ENCODE results near the gene GALNT17.

Gene GALNT17

GRCh38 chr7:71285571-71286145 lies 153.7 kb downstream of the GALNT17 start:
- no peak overlapping the region for H3K4me3 ChIP-seq (replicated peaks; ENCODE audit: low read depth, low read length)
- DNase-seq (ENCODE audit: extremely low read depth, low read depth): no peak
- TF ChIP-seq, protein P1, sequence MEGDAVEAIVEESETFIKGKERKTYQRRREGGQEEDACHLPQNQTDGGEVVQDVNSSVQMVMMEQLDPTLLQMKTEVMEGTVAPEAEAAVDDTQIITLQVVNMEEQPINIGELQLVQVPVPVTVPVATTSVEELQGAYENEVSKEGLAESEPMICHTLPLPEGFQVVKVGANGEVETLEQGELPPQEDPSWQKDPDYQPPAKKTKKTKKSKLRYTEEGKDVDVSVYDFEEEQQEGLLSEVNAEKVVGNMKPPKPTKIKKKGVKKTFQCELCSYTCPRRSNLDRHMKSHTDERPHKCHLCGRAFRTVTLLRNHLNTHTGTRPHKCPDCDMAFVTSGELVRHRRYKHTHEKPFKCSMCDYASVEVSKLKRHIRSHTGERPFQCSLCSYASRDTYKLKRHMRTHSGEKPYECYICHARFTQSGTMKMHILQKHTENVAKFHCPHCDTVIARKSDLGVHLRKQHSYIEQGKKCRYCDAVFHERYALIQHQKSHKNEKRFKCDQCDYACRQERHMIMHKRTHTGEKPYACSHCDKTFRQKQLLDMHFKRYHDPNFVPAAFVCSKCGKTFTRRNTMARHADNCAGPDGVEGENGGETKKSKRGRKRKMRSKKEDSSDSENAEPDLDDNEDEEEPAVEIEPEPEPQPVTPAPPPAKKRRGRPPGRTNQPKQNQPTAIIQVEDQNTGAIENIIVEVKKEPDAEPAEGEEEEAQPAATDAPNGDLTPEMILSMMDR (IDR thresholded peaks at IDR 0.05; ENCODE audit: low read depth, low read length, missing control alignments): no peak

GRCh38 chr7:71286336-71286735 lies 154.4 kb downstream of the GALNT17 start:
- no peak for DNase-seq (ENCODE audit: extremely low read depth, low read depth)
- H3K4me3 ChIP-seq (replicated peaks; ENCODE audit: low read depth, low read length): no peak overlapping the region
- TF ChIP-seq, protein P1 (IDR thresholded peaks at IDR 0.05; ENCODE audit: low read depth, low read length, missing control alignments): no peak

GRCh38 chr7:71286924-71287323 lies 155.0 kb downstream of the GALNT17 start:
- TF ChIP-seq, protein P1 (IDR thresholded peaks at IDR 0.05; ENCODE audit: low read depth, low read length, missing control alignments): no peak
- no peak for DNase-seq (ENCODE audit: extremely low read depth, low read depth)
- H3K4me3 ChIP-seq (replicated peaks; ENCODE audit: low read depth, low read length): no peak overlapping the region

- TF ChIP-seq, protein P1 (IDR thresholded peaks at IDR 0.05; ENCODE audit: low read depth, low read length, missing control alignments): no peak
Observed at GRCh38 chr7:71290452-71290851, 158.5 kb downstream of the GALNT17 start.

DNA sequence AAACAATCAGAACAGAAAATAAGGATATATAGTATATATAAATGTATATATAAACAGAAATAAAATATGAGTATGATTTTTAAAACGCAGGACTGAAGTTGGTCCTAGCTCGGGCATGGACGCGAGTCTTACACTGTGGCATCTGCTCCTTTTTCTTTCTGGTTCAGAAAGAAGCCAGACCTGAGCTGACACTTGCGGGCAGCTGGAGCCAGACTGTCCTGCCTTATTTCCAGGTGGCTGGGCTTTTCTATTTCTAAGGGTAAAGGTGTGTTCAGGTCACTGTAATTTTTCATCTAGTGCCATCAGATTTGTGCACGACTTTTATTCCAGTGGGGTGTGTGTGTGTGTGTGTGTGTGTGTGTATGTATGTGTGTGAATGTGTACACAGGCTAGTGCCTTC lies 166.4 kb downstream of the GALNT17 start:
- TF ChIP-seq, protein P1 (IDR thresholded peaks at IDR 0.05; ENCODE audit: low read depth, low read length, missing control alignments): no peak
- H3K4me3 ChIP-seq (replicated peaks; ENCODE audit: low read depth, low read length): no peak overlapping the region
- no peak for DNase-seq (ENCODE audit: extremely low read depth, low read depth)

More at GRCh38 chr7:71290452-71290851, 158.5 kb downstream of the GALNT17 start:
- H3K4me3 ChIP-seq (replicated peaks; ENCODE audit: low read depth, low read length): no peak overlapping the region
- no peak for DNase-seq (ENCODE audit: extremely low read depth, low read depth)

DNA sequence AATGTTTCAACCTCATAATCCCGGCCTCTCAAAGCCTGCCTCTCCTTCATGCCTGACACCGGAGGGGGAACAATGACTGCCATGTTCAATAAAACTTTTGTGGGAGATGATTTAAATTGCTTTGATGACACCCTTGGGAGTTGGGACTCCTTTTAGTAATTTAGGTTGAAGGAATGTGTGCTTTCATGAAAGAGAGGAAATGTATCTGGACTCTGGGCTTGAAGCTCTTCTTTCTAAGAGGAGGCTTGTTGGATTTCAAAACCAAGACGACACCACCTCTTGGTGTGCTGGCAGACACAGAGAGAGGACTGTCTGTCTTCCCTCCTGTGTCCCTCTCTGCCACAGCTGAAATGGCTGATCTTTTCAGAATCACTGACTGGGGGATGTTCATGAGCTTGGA lies 168.1 kb downstream of the GALNT17 start:
- TF ChIP-seq, protein P1 (IDR thresholded peaks at IDR 0.05; ENCODE audit: low read depth, low read length, missing control alignments): no peak
- H3K4me3 ChIP-seq (replicated peaks; ENCODE audit: low read depth, low read length): no peak overlapping the region
- DNase-seq (ENCODE audit: extremely low read depth, low read depth): no peak

DNA sequence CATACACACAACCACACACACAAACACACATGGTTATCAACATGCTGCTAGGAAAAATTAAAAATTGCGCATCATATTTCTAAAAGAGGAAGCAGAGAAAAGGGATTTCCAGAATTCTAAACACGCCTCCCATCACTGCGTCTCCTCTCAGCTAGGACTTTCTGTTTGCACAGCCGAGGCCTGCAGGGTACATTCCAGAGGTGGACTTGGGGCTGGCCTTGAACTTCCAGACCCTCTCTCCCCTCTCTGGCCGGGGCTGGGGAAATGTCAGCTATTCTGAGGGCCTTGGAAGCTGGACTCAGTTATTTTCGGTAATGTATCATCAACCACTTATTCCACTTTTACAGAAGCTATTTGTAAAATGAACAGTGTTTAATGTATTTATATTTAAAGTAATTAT lies 168.7 kb downstream of the GALNT17 start:
- TF ChIP-seq, protein P1 (IDR thresholded peaks at IDR 0.05; ENCODE audit: low read depth, low read length, missing control alignments): no peak
- H3K4me3 ChIP-seq (replicated peaks; ENCODE audit: low read depth, low read length): no peak overlapping the region
- no peak for DNase-seq (ENCODE audit: extremely low read depth, low read depth)

All from HFF-Myc (cell line).